Panc1 (cell line): ENCODE data around the gene COL6A2. TPM values are rescaled to one million over a fixed set of nuclear protein-coding genes. Genes with fewer than 3 reads are reported as not detected.

Experiments used
- ATAC-seq: fragments of 200-7000 bp; cut with Tn5 transposase; 2 replicates; pipeline ENCODE4 v1.9.1; 2020; ENCODE audit warnings: mild to moderate bottlenecking, moderate library complexity
- BruUV-seq: library from RNA; stranded (reverse); fragments of 400-500 nt; replicated peaks from 2 replicates; lab custom pipeline; 2021; lab: Mats Ljungman, UMichigan
- CTCF ChIA-PET: fragments of 300-600 bp; sonication (Branson Sonifier 250); formaldehyde crosslinking; loops from one replicate; lab custom pipeline; 2022; ENCODE audit warnings: antibody characterized with exemption; lab: Charles Lee
- POLR2A ChIA-PET: fragments of 300-600 bp; sonication (Branson Sonifier 250); formaldehyde crosslinking; loops from one replicate; lab custom pipeline; 2022; ENCODE audit warnings: antibody characterized with exemption; lab: Charles Lee
- DNase-seq: peaks from one replicate; pipeline ENCODE4 v3.0.0-alpha.2; 2010; ENCODE audit warnings: low read depth, low spot score
- H3K27ac ChIP-seq: 2 replicates; pipeline ENCODE4 v1.5.1; 2011; ENCODE audit warnings: mild to moderate bottlenecking, low read length, inconsistent platforms
- H3K27me3 ChIP-seq: fragments of 200-500 bp; sonication (Bioruptor generic); 2 replicates; pipeline ENCODE4 v1.6.0; 2014; ENCODE audit warnings: low read length, inconsistent platforms; ENCODE audit not compliant: control insufficient read depth, insufficient read depth
- H3K36me3 ChIP-seq: fragments of 200-500 bp; sonication (Bioruptor generic); 2 replicates; pipeline ENCODE4 v1.5.1; 2014; ENCODE audit warnings: inconsistent platforms, mild to moderate bottlenecking, low read length, moderate library complexity; ENCODE audit not compliant: control insufficient read depth, insufficient read depth
- H3K4me1 ChIP-seq: 2 replicates; pipeline ENCODE4 v1.5.1; 2011; ENCODE audit warnings: inconsistent platforms, mild to moderate bottlenecking, low read length, moderate library complexity; ENCODE audit not compliant: control insufficient read depth, insufficient read depth
- H3K4me3 ChIP-seq, 2 experiments: 2 replicates each; pipeline ENCODE4 v1.5.1; 2011 to 2012; ENCODE audit warnings: low read depth in 2 of 2, low read length in 2 of 2, mild to moderate bottlenecking in 2 of 2, inconsistent platforms in 1 of 2, moderate library complexity in 1 of 2
- H3K9me3 ChIP-seq: fragments of 200-500 bp; sonication (Bioruptor generic); 2 replicates; pipeline ENCODE4 v1.5.1; 2014; ENCODE audit warnings: low read depth, mild to moderate bottlenecking, inconsistent platforms, low read length, moderate library complexity; ENCODE audit not compliant: control insufficient read depth, insufficient read depth
- CTCF ChIP-seq: fragments of 450-650 bp; IDR thresholded peaks from 2 replicates; pipeline ENCODE4 v1.5.1; 2017; ENCODE audit warnings: mild to moderate bottlenecking
- POLR2AphosphoS5 ChIP-seq: IDR thresholded peaks from 2 replicates; pipeline ENCODE4 v1.6.1; 2012; ENCODE audit warnings: mild to moderate bottlenecking, low read depth, low read length, moderate library complexity
- REST ChIP-seq, 2 experiments: IDR thresholded peaks; 2 replicates each; pipeline ENCODE4 v1.6.1; 2011 to 2012; ENCODE audit warnings: low read depth in 2 of 2, control low read depth in 1 of 2, low read length in 1 of 2, mild to moderate bottlenecking in 1 of 2, moderate library complexity in 1 of 2; ENCODE audit not compliant: insufficient read depth in 1 of 2
- SIN3A ChIP-seq: IDR thresholded peaks from 2 replicates; pipeline ENCODE4 v1.6.1; 2012; ENCODE audit warnings: low read depth, mild to moderate bottlenecking, low read length, moderate library complexity, borderline replicate concordance; ENCODE audit not compliant: insufficient read depth
- TCF7L2 ChIP-seq: IDR thresholded peaks from 2 replicates; pipeline ENCODE4 v1.6.1; 2011; ENCODE audit warnings: mild to moderate bottlenecking, low read depth, low read length, inconsistent platforms
- in situ Hi-C: cut with HindIII; loops from 2 replicates; pipeline ENCODE4 v1.10.0; 2016; ENCODE audit warnings: low sequenced_read_pairs, low pct_unique_long_range_greater_than_20kb
- intact Hi-C: fragments of 100-400 bp; cut with micrococcal nuclease; formaldehyde crosslinking; loops from one replicate; pipeline ENCODE4 v1.10.0; 2022; ENCODE audit not compliant: unreplicated experiment
- total RNA-seq: library from RNA; stranded (reverse); gene quantifications from one replicate; pipeline ENCODE4 v1.2.1, GENCODE V29; 2021; ENCODE audit not compliant: unreplicated experiment

Gene COL6A2
- total RNA-seq, 1 experiment from 2014 or later, result 29.9 TPM

GRCh38 chr21:46142582-46143473, 44.9 kb downstream of the COL6A2 start:
- DNase-seq, result no peak
- H3K4me1 ChIP-seq, result no peaks in the 10 kb centered on the region
- H3K9me3 ChIP-seq, result no peaks in the 10 kb centered on the region
- BruUV-seq, result no TSS peak
- TF ChIP-seq POLR2AphosphoS5, result no peak
- no peak for TF ChIP-seq CTCF
- no peak for TF ChIP-seq SIN3A
- TF ChIP-seq TCF7L2, result no peak
- no peak for TF ChIP-seq REST (IDR thresholded peaks at IDR 0.05; ENCODE audit: insufficient read depth in 1 of 2, low read depth in 2 of 2, low read length in 1 of 2)
- ChIA-PET POLR2A (interaction anchor here (0.6 kb wide), 1 partner anchor 169 kb away, joined by 12 read pairs; no protein-coding TSS in a partner anchor), CTCF (interaction anchor here (0.6 to 2.1 kb wide), 7 partner anchors 10 to 171 kb away, joined by 3 to 7 read pairs (median 4); no protein-coding TSS in a partner anchor)
- no peaks in the 10 kb centered on the region for H3K27me3 ChIP-seq
- in situ Hi-C loops (no loop called here), intact Hi-C loops (no loop called here)
- no peak overlapping the region for H3K4me3 ChIP-seq
- no peak for ATAC-seq
- no peak overlapping the region for H3K27ac ChIP-seq
- no peaks in the 10 kb centered on the region for H3K36me3 ChIP-seq

GRCh38 chr21:46144464-46145070, 46.7 kb downstream of the COL6A2 start:
- in situ Hi-C loops (no loop called here), intact Hi-C loops (no loop called here)
- BruUV-seq, result no TSS peak
- no peak for DNase-seq
- H3K36me3 ChIP-seq, result no peaks in the 10 kb centered on the region
- H3K9me3 ChIP-seq, result no peaks in the 10 kb centered on the region
- no peaks in the 10 kb centered on the region for H3K27me3 ChIP-seq
- POLR2A ChIA-PET, result no interaction called here
- CTCF ChIA-PET, result interaction anchor here (0.6 kb wide), 1 partner anchor 333 kb away, joined by 4 read pairs; no protein-coding TSS in a partner anchor
- no peak overlapping the region for H3K4me3 ChIP-seq
- TF ChIP-seq SIN3A, result no peak
- TF ChIP-seq POLR2AphosphoS5, result no peak
- TF ChIP-seq REST (IDR thresholded peaks at IDR 0.05; ENCODE audit: insufficient read depth in 1 of 2, low read depth in 2 of 2, low read length in 1 of 2), result no peak
- TF ChIP-seq TCF7L2, result no peak
- H3K4me1 ChIP-seq, result no peaks in the 10 kb centered on the region
- ATAC-seq, result no peak
- H3K27ac ChIP-seq, result no peak overlapping the region
